Measurements from ENCODE around the gene CTIF.

- TF ChIP-seq EZH2phosphoT487 (IDR thresholded peaks at IDR 0.05; ENCODE audit: borderline replicate concordance, low read depth, low read length) (no peak), CTCF (conservative IDR thresholded peaks at IDR 0.05; ENCODE audit: low read length) (no peak)
Measured at GRCh38 chr18:48735681-48736255, 196.9 kb downstream of the CTIF start.

Data from OCI-LY7 (cell line).